Prostate gland (tissue), 2 donors: Measurements from ENCODE around the gene RHPN2.

Experiments used
- CTCF ChIP-seq, 4 experiments: fragments of 200-600 bp in 2 of 4; fragments of 450-650 bp in 2 of 4; sonication (generic) in 2 of 4; IDR thresholded peaks; 1 replicate in 3 of 4; 2 replicates in 1 of 4; pipeline ENCODE4 v1.5.1; 2016 to 2019; ENCODE audit warnings: antibody characterized with exemption in 4 of 4, mild to moderate bottlenecking in 2 of 4, moderate library complexity in 2 of 4
- POLR2A ChIP-seq: fragments of 450-650 bp; IDR thresholded peaks from one replicate; pipeline ENCODE4 v1.6.1; 2016; ENCODE audit warnings: antibody characterized with exemption, mild to moderate bottlenecking
- POLR2AphosphoS5 ChIP-seq: sonication (generic); formaldehyde crosslinking; IDR thresholded peaks from one replicate; pipeline ENCODE4 v1.6.1; 2017; ENCODE audit warnings: antibody characterized with exemption

GRCh38 chr19:33093420-33094210, 28.9 kb upstream of the RHPN2 start:
- TF ChIP-seq POLR2A = no peak
- no peak for TF ChIP-seq POLR2AphosphoS5
- TF ChIP-seq CTCF (IDR thresholded peaks at IDR 0.05) = no peak
